ENCODE measurements around the gene FRMD6. TPM values are rescaled to one million over a fixed set of nuclear protein-coding genes. Genes with fewer than 3 reads are reported as not detected.

Gene FRMD6
- polyA plus RNA-seq, 1 donor from 2014 or later: 2.4 TPM

DNA sequence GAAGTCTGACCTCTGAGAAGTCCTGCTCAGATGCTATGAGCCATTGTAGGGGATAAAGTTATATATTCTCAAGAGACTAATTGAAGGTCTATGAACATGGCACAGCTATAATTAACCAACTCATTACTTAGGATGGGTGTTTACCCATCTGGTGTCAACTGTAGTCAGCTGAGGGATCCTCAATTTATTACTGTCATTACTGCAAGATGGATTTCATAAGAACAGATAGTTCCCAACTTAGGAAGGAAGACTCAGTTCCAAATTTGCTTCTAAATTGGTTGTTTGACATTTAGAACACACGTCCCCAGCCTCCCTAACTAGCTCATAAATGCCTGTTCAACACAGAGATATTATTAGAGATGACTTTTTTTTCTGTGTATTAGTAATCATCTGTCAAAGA is 81.4 kb downstream of the FRMD6 start:
- Histone ChIP-seq H3K36me3 (ENCODE audit: insufficient read depth, low read length) (no peaks in the 10 kb centered on the region), H3K27me3 (ENCODE audit: insufficient read depth, low read depth, low read length) (no peaks in the 10 kb centered on the region), H3F3A (ENCODE audit: insufficient read depth, low read length, poor library complexity, severe bottlenecking) (no peaks in the 10 kb centered on the region), H3K4me3 (ENCODE audit: low read length) (no peak overlapping the region), H4K20me1 (ENCODE audit: insufficient read depth) (no peaks in the 10 kb centered on the region), H3K9ac (ENCODE audit: low read length) (no peak overlapping the region), H3K9me2 (ENCODE audit: insufficient read depth, low read length) (no peaks in the 10 kb centered on the region), H3K27ac (ENCODE audit: low read length) (no peak overlapping the region), H3K79me2 (replicated peaks; ENCODE audit: insufficient read depth, low read length) (no peaks in the 10 kb centered on the region), H3K9me3 (ENCODE audit: low read length) (no peaks in the 10 kb centered on the region), H2AFZ (ENCODE audit: low read depth, low read length) (no peak overlapping the region), H3K4me2 (ENCODE audit: low read length) (no peak overlapping the region)
- no peak for TF ChIP-seq SMC3 (conservative IDR thresholded peaks at IDR 0.05; ENCODE audit: poor library complexity)
- TF ChIP-seq CTCF (IDR thresholded peaks at IDR 0.05; ENCODE audit: poor library complexity, severe bottlenecking): no peak
- TF ChIP-seq REST (IDR thresholded peaks at IDR 0.05; ENCODE audit: borderline replicate concordance): no peak
- TF ChIP-seq TAF1 (IDR thresholded peaks at IDR 0.05; ENCODE audit: low read depth): no peak
- TF ChIP-seq RAD21 (conservative IDR thresholded peaks at IDR 0.05): no peak

DNA sequence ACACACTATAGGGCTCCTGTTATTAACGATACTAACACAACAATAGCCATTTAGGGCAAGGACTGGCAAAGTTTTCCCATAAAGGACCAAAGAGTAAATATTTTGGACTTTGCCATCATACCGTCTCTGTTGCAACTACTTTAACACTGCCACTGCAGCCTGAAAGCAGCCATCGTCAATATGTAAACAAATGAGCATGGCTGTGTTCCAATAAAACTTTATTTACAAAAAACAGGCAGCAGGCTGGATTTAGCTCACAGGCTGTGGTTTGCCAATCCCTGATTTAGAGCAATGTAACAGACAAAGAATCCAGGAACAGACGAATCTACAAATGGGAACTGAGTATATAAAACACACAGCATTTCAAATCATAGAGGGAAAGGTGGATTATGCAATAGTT is 84.1 kb downstream of the FRMD6 start:
- Histone ChIP-seq H3K4me2 (ENCODE audit: low read length) (no peak overlapping the region), H3F3A (ENCODE audit: insufficient read depth, low read length, poor library complexity, severe bottlenecking) (no peaks in the 10 kb centered on the region), H3K9me3 (ENCODE audit: low read length) (no peaks in the 10 kb centered on the region), H3K79me2 (replicated peaks; ENCODE audit: insufficient read depth, low read length) (no peaks in the 10 kb centered on the region), H3K27me3 (ENCODE audit: insufficient read depth, low read depth, low read length) (no peaks in the 10 kb centered on the region), H3K27ac (ENCODE audit: low read length) (no peak overlapping the region), H3K9ac (ENCODE audit: low read length) (no peak overlapping the region), H3K36me3 (ENCODE audit: insufficient read depth, low read length) (no peaks in the 10 kb centered on the region), H2AFZ (ENCODE audit: low read depth, low read length) (no peak overlapping the region), H3K4me3 (ENCODE audit: low read length) (no peak overlapping the region), H4K20me1 (ENCODE audit: insufficient read depth) (no peaks in the 10 kb centered on the region), H3K9me2 (ENCODE audit: insufficient read depth, low read length) (no peaks in the 10 kb centered on the region)
- TF ChIP-seq REST (IDR thresholded peaks at IDR 0.05; ENCODE audit: borderline replicate concordance) (no peak), CTCF (IDR thresholded peaks at IDR 0.05; ENCODE audit: poor library complexity, severe bottlenecking) (no peak), POLR2AphosphoS5 (IDR thresholded peaks at IDR 0.05) (no peak)
